HG03565 (cell line): ENCODE measurements around the gene MMRN1.

Source experiments
- ATAC-seq: cut with Tn5 transposase; IDR thresholded peaks from one replicate; pipeline ENCODE4 v1.9.1; 2021; ENCODE audit warnings: mild to moderate bottlenecking, moderate library complexity; ENCODE audit not compliant: unreplicated experiment

The MMRN1 gene

DNA sequence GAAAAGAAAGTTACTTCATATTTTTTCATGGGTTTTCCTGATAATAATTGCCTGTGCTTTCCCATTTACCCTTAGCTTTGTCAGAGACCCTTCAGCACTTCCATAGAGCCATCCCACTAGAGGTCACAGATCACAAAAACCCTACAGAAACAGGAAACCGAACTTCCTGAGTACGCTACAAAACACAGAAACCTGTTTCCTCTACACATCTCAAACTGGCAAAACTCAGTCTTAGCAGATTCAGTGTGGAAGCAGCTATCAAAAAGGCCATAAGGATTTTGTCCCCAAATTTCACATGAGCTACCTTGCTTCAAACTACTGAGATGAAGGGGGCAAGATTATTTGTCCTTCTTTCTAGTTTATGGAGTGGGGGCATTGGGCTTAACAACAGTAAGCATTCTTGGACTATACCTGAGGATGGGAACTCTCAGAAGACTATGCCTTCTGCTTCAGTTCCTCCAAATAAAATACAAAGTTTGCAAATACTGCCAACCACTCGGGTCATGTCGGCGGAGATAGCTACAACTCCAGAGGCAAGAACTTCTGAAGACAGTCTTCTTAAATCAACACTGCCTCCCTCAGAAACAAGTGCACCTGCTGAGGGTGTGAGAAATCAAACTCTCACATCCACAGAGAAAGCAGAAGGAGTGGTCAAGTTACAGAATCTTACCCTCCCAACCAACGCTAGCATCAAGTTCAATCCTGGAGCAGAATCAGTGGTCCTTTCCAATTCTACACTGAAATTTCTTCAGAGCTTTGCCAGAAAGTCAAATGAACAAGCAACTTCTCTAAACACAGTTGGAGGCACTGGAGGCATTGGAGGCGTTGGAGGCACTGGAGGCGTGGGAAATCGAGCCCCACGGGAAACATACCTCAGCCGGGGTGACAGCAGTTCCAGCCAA lies at the start of gene MMRN1:
TSS of gene MMRN1 (plus strand) at position 206 of the 902 bp plus-strand sequence. CDS start at position 324, 118 bp downstream.
- peak; percentile 41 for ATAC-seq

DNA sequence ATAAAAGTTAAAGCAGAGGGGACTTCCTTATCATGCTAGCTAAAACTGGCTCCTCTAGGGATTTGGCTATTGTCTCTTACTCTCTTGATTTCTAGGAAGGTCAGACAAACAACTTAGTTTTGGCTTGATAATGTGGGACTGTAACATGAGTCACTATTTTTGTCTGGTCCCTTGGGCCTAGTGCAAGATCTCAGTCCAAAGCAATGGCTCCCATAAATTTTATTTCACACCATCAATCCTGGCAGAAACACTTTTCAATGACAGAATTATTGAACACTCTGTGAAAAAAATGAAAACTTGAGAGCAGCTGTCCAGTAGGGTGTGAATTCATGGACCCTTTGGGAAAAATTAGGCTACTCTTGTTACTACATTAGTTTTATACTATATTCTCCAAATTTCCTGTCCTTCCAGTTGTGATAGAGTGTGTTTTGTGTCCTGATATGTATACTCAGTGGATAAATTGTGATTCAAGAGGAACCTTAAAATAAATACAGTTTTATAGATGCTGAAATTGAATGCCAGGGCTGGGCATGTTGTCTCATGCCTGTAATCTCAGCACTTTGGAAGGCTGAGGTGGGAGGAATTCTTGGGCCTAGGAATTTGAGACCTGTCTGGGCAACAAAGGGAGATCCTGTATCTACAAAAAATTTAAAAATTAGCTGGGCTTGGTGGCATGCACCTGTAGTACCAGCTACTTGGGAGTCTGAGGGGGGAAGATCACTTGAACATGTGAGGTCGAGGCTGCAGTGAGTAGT lies 46.9 kb upstream of the MMRN1 start:
- ATAC-seq: no peak

DNA sequence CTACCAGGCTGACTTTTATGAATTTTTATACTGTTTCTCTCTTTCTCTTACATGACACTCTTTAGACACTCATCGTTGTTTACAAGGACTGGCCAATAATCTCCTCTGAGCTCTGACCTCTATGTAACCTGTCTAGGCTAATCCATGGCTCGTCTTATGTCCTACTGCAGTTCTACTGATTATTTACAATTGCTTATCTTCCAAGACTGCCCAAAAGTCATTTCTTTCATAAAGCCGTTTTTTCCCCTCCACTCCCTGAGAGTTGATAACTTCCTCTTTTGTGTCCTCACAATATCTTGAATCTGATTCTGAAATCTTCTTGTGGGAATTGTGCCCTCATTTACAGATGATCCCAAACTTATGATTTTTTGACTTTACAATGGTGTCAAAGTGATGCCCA lies 39.4 kb upstream of the MMRN1 start:
- ATAC-seq: no peak

GRCh38 chr4:89860971-89861370 lies 33.7 kb upstream of the MMRN1 start:
- no peak for ATAC-seq

- ATAC-seq: no peak
These were observed 31.1 kb upstream of the MMRN1 start for GRCh38 chr4:89863533-89863932.

GRCh38 chr4:89868276-89868675 lies 26.4 kb upstream of the MMRN1 start:
- ATAC-seq: no peak

- ATAC-seq: no peak
These were observed 25.6 kb upstream of the MMRN1 start for GRCh38 chr4:89868999-89869589.

GRCh38 chr4:89871211-89871610 lies 23.4 kb upstream of the MMRN1 start:
- ATAC-seq: no peak

- ATAC-seq: no peak
These were observed 18.1 kb upstream of the MMRN1 start for GRCh38 chr4:89876548-89876947.

GRCh38 chr4:89878611-89879010 lies 16.0 kb upstream of the MMRN1 start:
- no peak for ATAC-seq

- no peak for ATAC-seq
These were observed 15.4 kb upstream of the MMRN1 start for GRCh38 chr4:89879215-89879614.

DNA sequence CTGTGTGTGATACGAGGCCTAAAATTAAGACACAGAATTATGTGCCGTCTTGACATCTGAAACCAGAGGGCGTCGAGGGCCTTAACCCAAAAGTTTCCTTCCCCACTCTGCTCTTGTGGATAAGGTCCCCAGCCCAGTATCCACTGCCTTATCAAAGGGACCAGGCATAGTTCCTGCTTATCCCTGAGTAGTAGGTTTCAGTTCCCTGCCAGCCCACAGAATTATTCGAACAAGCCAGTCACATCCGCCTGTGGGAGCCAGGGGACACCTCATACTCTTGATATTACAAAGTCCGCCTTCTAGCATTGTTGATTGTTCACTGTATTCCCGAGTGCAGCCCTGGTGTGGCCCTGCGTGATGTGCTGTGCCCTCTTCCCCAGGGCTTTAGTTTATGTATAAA lies 5.4 kb upstream of the MMRN1 start:
- ATAC-seq: no peak

- no peak for ATAC-seq
These were observed 3.2 kb downstream of the MMRN1 start for GRCh38 chr4:89897867-89898266.

GRCh38 chr4:89898304-89898716 lies 3.7 kb downstream of the MMRN1 start:
- ATAC-seq: no peak

DNA sequence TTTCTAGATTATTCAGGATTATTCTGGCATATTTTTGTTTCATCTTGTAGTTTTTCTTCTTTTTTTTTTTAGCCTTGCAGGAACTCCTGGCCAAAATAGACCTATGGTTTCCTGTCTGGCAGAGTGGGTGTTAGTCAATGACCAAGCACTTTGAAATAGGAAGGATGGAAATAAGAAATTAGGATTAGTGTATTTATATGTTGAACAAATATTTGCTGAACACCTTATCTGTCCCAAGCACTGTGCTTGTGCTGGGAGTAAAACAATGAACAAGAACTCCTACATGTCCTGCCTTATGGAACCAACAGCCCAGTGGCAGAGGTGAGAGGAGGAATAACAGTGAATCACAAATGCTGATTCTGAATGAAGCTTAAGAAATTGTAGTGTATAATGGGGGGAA lies 4.5 kb downstream of the MMRN1 start:
- ATAC-seq: no peak

DNA sequence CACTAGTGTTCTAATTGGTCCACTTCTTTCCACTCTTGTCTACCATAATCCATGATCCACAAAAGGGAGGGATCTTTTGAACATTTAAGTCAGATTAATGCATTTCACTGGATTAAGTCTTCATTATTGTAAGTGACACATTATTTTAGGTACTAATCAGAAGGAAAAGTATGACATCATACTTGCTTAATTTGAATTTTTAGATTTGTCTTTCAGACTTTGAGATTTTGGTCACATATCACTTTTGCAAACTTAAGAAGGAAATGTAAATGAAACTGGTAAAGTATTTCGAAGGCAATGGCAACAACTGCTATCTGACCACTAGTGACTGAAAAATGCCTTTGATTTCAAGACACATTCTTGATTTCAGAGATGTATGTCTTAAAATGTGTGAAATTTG lies 5.2 kb downstream of the MMRN1 start:
- no peak for ATAC-seq

DNA sequence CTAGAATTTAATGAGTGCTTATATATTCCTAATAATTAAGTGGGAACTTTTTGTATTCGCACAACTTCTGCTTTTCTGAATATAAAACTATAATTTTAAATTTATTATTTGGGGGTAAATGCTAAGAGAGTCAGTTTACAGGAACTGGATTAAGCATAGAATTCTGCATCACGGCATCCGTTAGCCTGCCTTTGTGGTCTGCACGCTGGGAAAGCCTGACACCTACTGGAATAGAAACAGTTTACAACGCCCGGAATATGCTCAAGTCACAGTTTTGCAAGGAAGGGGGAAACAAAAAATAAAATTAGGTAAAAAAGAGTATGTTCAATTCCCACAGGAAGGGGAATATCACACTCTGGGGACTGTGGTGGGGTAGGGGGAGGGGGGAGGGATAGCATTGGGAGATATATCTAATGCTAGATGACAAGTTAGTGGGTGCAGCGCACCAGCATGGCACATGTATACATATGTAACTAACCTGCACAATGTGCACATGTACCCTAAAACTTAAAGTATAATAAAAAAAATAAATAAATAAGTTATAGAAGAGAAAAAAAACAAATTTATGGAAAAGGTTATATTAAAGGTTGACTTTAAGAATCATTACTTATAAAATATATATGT lies 7.3 kb downstream of the MMRN1 start:
- ATAC-seq: peak; percentile 64

DNA sequence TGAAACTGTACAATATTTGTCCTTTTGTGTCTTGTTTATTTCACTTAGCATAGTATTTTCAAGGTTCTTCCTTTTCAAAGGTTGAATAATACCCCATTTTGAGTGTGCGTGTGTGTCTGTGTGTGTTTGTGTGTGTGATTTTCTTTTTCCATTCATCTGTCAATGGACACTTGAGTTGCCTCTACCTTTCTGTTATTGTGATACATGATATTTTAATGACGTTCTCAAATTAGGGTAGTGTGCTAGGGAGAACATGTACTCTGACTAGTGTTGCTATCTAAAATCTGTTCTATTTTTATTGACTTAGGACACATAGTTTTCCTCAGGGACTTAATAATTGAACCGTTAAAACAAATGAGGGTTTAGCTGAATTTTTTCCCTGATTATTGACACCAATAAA lies 9.9 kb downstream of the MMRN1 start:
- ATAC-seq: no peak

DNA sequence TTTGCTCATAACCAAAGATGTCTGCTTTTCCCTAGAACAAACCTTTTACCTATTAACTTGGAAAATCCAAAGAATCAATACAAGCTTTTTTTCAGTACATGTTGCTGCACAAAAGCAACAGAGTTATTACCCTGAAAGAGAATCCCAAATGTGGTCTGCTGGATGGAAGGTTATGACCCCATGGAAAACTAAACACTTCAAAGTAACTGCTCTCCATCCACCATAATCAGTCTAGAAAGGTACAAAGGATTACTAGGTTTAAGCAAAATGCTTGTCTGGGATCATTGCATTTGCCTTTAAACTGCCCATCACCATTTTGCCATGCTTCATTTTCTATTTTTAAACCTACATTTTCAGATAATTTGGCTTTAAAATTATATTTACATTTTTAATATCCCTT lies 11.7 kb downstream of the MMRN1 start:
- ATAC-seq: no peak

DNA sequence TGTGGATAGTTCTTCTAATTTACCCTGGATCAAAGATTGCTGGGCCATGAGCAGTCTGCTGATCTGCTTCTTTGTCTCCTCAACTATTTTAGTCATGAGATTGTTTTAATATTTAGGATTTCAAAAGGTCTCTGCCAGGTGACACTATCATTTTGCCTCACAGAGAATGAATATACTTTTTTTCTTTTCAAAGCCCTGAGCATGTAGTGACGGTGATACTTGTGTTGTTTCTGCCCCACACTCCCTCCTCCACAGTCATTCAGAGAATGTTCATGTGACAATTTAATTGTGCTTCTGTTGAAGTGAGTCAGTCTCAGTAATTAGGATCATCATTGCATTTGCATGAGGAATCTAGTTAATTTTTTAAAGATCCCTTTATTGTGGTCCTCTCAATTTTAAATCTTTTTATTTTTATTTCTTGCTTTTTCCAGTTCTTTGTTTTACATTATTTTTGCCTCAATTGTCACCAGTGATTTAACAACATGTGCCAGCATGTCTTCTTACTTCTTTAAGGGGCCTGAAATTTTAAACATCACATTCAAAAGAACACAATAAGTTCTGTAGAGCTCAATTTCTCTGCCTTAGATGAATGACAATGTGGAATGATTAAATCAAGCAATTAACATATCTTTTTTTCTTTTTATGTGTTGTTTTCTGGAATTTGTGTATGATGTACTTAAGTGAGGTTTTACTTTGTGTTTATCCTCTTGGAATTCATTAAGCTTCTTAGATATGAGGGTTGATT lies 12.3 kb downstream of the MMRN1 start:
- peak; percentile 38 for ATAC-seq

DNA sequence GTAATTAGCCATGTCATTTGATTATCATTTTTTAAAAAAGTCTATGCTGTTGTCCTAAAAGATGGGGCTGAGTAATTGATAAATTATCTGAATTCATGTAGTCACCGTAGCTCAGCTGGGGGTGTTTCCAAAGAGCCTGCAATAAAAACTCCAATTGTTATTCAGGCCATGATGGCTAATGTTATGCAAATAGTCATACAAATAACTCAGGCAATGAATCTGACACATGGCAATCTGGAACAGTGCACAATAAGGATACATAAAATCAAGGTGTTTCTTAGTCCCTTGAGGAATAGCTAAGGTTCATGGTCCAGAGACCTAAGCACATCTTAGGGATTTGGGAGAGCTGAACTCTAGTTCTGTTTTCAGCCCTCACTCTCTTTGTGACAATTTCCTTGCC lies 15.2 kb downstream of the MMRN1 start:
- no peak for ATAC-seq
